ENCODE measurements around the gene DISC1. TPM values are rescaled to one million over a fixed set of nuclear protein-coding genes. Genes with fewer than 3 reads are reported as not detected.

Gene DISC1
- polyA plus RNA-seq, 3 donors: 5.5 to 14.7 (median 5.8) TPM

GRCh38 chr1:231976231-231976630 is 349.6 kb downstream of the DISC1 start:
- no peak for DNase-seq
- peaks cover 24% of the 10 kb centered on the region for H3K4me1 Mint-ChIP-seq
- Histone ChIP-seq H3K4me3 (replicated peaks in 1 of 3; ENCODE audit: low read depth in 2 of 3, low read length in 3 of 3) (no peak overlapping the region), H2AFZ (ENCODE audit: insufficient read depth, low read depth, low read length, poor library complexity, severe bottlenecking) (no peak overlapping the region), H3K27me3 (ENCODE audit: control insufficient read depth in 2 of 2, insufficient read depth in 2 of 2, low read length in 2 of 2) (no peaks in the 10 kb centered on the region), H3K9me3 (replicated peaks in 1 of 2; ENCODE audit: control insufficient read depth in 1 of 2, insufficient read depth in 1 of 2, low read length in 2 of 2) (peaks cover 4 to 9% of the 10 kb centered on the region in 2 donors), H3K27ac (ENCODE audit: low read depth in 1 of 2, low read length in 2 of 2) (no peak overlapping the region), H3K79me2 (ENCODE audit: insufficient read depth, low read length) (no peaks in the 10 kb centered on the region), H3K4me2 (replicated peaks; ENCODE audit: extremely low read depth, low read length, poor library complexity, severe bottlenecking) (no peak overlapping the region), H3K36me3 (replicated peaks in 1 of 2; ENCODE audit: control insufficient read depth in 1 of 2, insufficient read depth in 2 of 2, low read length in 2 of 2) (peaks cover 0 to 11% of the 10 kb centered on the region in 2 donors), H3K4me1 (ENCODE audit: control insufficient read depth in 1 of 2, insufficient read depth in 2 of 2, low read length in 2 of 2) (peaks cover 22 to 23% of the 10 kb centered on the region in 2 donors), H3K9ac (ENCODE audit: insufficient read depth, low read length, poor library complexity, severe bottlenecking) (no peak overlapping the region), H4K20me1 (ENCODE audit: insufficient read depth, low read length) (no peaks in the 10 kb centered on the region)
- intact Hi-C loops (cut with micrococcal nuclease): no loop called here
- 95% methylated on average over 2 of the region's 4 CpGs for WGBS (ENCODE audit: insufficient coverage)
- H3K36me3 Mint-ChIP-seq: peaks cover 22 to 29% of the 10 kb centered on the region in 2 donors
- TF ChIP-seq, protein P1, sequence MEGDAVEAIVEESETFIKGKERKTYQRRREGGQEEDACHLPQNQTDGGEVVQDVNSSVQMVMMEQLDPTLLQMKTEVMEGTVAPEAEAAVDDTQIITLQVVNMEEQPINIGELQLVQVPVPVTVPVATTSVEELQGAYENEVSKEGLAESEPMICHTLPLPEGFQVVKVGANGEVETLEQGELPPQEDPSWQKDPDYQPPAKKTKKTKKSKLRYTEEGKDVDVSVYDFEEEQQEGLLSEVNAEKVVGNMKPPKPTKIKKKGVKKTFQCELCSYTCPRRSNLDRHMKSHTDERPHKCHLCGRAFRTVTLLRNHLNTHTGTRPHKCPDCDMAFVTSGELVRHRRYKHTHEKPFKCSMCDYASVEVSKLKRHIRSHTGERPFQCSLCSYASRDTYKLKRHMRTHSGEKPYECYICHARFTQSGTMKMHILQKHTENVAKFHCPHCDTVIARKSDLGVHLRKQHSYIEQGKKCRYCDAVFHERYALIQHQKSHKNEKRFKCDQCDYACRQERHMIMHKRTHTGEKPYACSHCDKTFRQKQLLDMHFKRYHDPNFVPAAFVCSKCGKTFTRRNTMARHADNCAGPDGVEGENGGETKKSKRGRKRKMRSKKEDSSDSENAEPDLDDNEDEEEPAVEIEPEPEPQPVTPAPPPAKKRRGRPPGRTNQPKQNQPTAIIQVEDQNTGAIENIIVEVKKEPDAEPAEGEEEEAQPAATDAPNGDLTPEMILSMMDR (IDR thresholded peaks at IDR 0.05): no peak
- no peak overlapping the region for H3K4me3 Mint-ChIP-seq
- H3K27me3 Mint-ChIP-seq (ENCODE audit: low read depth in 3 of 3): peaks cover 0 to 2% (median 0%) of the 10 kb centered on the region in 3 donors
- peak overlapping the region in 1 of 7 donors; percentile 12 for H3K27ac Mint-ChIP-seq
- H3K9me3 Mint-ChIP-seq: peaks cover 5 to 12% (median 10%) of the 10 kb centered on the region in 7 donors

- H3K27me3 Mint-ChIP-seq (ENCODE audit: low read depth in 3 of 3): no peaks in the 10 kb centered on the region
- Histone ChIP-seq H3K27ac (ENCODE audit: low read depth in 1 of 2, low read length in 2 of 2) (no peak overlapping the region), H3K4me3 (replicated peaks in 1 of 3; ENCODE audit: low read depth in 2 of 3, low read length in 3 of 3) (no peak overlapping the region), H3K9ac (ENCODE audit: insufficient read depth, low read length, poor library complexity, severe bottlenecking) (no peak overlapping the region), H3K36me3 (replicated peaks in 1 of 2; ENCODE audit: control insufficient read depth in 1 of 2, insufficient read depth in 2 of 2, low read length in 2 of 2) (peaks cover 0 to 5% of the 10 kb centered on the region in 2 donors), H4K20me1 (ENCODE audit: insufficient read depth, low read length) (no peaks in the 10 kb centered on the region), H3K4me2 (replicated peaks; ENCODE audit: extremely low read depth, low read length, poor library complexity, severe bottlenecking) (no peak overlapping the region), H3K9me3 (replicated peaks in 1 of 2; ENCODE audit: control insufficient read depth in 1 of 2, insufficient read depth in 1 of 2, low read length in 2 of 2) (peaks cover 4% of the 10 kb centered on the region in 2 donors), H3K79me2 (ENCODE audit: insufficient read depth, low read length) (no peaks in the 10 kb centered on the region), H2AFZ (ENCODE audit: insufficient read depth, low read depth, low read length, poor library complexity, severe bottlenecking) (no peak overlapping the region), H3K4me1 (ENCODE audit: control insufficient read depth in 1 of 2, insufficient read depth in 2 of 2, low read length in 2 of 2) (peaks cover 9 to 10% of the 10 kb centered on the region in 2 donors), H3K27me3 (ENCODE audit: control insufficient read depth in 2 of 2, insufficient read depth in 2 of 2, low read length in 2 of 2) (no peaks in the 10 kb centered on the region)
- H3K4me1 Mint-ChIP-seq: peaks cover 11% of the 10 kb centered on the region
- intact Hi-C loops (cut with micrococcal nuclease): no loop called here
- H3K9me3 Mint-ChIP-seq: peaks cover 4 to 9% (median 6%) of the 10 kb centered on the region in 7 donors
- 91% methylated on average over 4 of the region's 4 CpGs for WGBS (ENCODE audit: insufficient coverage)
- peaks cover 8 to 21% of the 10 kb centered on the region in 2 donors for H3K36me3 Mint-ChIP-seq
- no peak overlapping the region for H3K4me3 Mint-ChIP-seq
- no peak for DNase-seq
- no peak overlapping the region for H3K27ac Mint-ChIP-seq
- TF ChIP-seq, protein P1 (IDR thresholded peaks at IDR 0.05): no peak
Observed at GRCh38 chr1:231981675-231982074, 355.1 kb downstream of the DISC1 start.

Data from CD14-positive monocyte (primary cell).